Left lung (tissue), 10 donors: Measurements from ENCODE around the gene PRKCA. TPM values are rescaled to one million over a fixed set of nuclear protein-coding genes. Genes with fewer than 3 reads are reported as not detected.

Source experiments
- ATAC-seq: fragments of 200-7000 bp; cut with Tn5 transposase; one replicate; pipeline ENCODE4 v1.9.1; 2020; ENCODE audit warnings: moderate library complexity
- DNase-seq, 4 donors: peaks; one replicate each; pipeline ENCODE4 v3.0.0-alpha.2; 2013 to 2020
- H3K27ac ChIP-seq, 2 donors: fragments of 200-600 bp; sonication (generic) in 1 of 2; one replicate each; pipeline versions ENCODE4 v1.5.0 to v1.8.0; 2020 to 2021
- H3K27me3 ChIP-seq, 2 donors: fragments of 200-600 bp; sonication (generic) in 1 of 2; one replicate each; pipeline versions ENCODE4 v1.5.0 to v1.8.0; 2020 to 2021
- H3K36me3 ChIP-seq, 2 donors: fragments of 200-600 bp; sonication (generic) in 1 of 2; one replicate each; pipeline versions ENCODE4 v1.5.0 to v1.8.0; 2020 to 2021
- H3K4me1 ChIP-seq, 2 donors: fragments of 200-600 bp; one replicate each; pipeline ENCODE4 v1.8.0; 2021
- H3K4me3 ChIP-seq, 2 donors: fragments of 200-600 bp; sonication (generic) in 1 of 2; one replicate each; pipeline versions ENCODE4 v1.5.0 to v1.8.0; 2020 to 2021; ENCODE audit warnings: mild to moderate bottlenecking in 1 of 2
- H3K9me3 ChIP-seq, 2 donors: fragments of 200-600 bp; sonication (generic) in 1 of 2; one replicate each; pipeline versions ENCODE4 v1.5.0 to v1.8.0; 2020 to 2021
- intact Hi-C, 2 donors: fragments of 100-400 bp; cut with DNase I; formaldehyde crosslinking; loops; one replicate each; pipeline versions ENCODE4 v1.11.2 to v1.14.2; 2022
- polyA plus RNA-seq, 6 donors: library from polyadenylated mRNA; unstranded; fragments of 120-200 nt; gene quantifications; one replicate each; pipeline ENCODE4 v1.2.1, GENCODE V29; 2013; ENCODE audit not compliant: insufficient read length in 6 of 6
- total RNA-seq, 2 donors: library from RNA; stranded (reverse); fragmentation: NEBNext Ultra II Directional; extraction: Animal tissue kit (Norgen Biotek cat#: 25700); gene quantifications; one replicate each; pipeline ENCODE4 v1.2.1, GENCODE V29; 2021
- TF ChIP-seq, protein P1 (sequence below), 2 donors: fragments of 200-600 bp; sonication (generic) in 1 of 2; IDR thresholded peaks; one replicate each; pipeline versions ENCODE4 v1.5.0 to v1.8.0; 2021; ENCODE audit warnings: antibody characterized with exemption in 2 of 2
- donor health status: DM: no; HTN: yes; CAD: no.
- donor health status: DM: no; HTN: no; CAD: no.

The PRKCA gene
- total and polyA plus RNA-seq, 8 donors, result 16.4 to 30.4 (median 17.5) TPM

DNA sequence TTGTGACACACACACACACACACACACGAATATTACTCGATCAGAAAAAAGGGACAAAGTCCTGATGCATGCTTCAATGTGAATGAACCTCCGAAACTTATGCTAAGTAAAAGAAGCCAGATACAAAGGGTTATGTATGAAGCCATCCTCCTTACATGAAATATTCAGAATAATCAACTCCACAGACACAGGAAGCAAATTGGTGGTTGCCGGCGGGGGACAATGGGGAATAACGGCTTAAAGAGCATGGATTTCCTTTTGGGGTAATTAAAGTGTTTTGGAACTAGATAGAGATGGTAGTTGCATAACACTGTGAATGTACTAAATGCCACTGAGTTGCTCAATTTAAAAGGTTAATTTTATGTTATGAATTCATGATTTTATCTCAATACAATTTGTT is 524.4 kb downstream of the PRKCA start:
- peaks cover 7 to 46% of the 10 kb centered on the region in 2 donors for H3K27me3 ChIP-seq
- H3K4me3 ChIP-seq, result no peak overlapping the region
- TF ChIP-seq, protein P1, sequence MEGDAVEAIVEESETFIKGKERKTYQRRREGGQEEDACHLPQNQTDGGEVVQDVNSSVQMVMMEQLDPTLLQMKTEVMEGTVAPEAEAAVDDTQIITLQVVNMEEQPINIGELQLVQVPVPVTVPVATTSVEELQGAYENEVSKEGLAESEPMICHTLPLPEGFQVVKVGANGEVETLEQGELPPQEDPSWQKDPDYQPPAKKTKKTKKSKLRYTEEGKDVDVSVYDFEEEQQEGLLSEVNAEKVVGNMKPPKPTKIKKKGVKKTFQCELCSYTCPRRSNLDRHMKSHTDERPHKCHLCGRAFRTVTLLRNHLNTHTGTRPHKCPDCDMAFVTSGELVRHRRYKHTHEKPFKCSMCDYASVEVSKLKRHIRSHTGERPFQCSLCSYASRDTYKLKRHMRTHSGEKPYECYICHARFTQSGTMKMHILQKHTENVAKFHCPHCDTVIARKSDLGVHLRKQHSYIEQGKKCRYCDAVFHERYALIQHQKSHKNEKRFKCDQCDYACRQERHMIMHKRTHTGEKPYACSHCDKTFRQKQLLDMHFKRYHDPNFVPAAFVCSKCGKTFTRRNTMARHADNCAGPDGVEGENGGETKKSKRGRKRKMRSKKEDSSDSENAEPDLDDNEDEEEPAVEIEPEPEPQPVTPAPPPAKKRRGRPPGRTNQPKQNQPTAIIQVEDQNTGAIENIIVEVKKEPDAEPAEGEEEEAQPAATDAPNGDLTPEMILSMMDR (IDR thresholded peaks at IDR 0.05), result no peak
- no peaks in the 10 kb centered on the region for H3K9me3 ChIP-seq
- H3K4me1 ChIP-seq, result no peaks in the 10 kb centered on the region
- intact Hi-C loops, result no loop called here
- DNase-seq (no peak), ATAC-seq (no peak)
- no peak overlapping the region for H3K27ac ChIP-seq
- no peaks in the 10 kb centered on the region for H3K36me3 ChIP-seq

DNA sequence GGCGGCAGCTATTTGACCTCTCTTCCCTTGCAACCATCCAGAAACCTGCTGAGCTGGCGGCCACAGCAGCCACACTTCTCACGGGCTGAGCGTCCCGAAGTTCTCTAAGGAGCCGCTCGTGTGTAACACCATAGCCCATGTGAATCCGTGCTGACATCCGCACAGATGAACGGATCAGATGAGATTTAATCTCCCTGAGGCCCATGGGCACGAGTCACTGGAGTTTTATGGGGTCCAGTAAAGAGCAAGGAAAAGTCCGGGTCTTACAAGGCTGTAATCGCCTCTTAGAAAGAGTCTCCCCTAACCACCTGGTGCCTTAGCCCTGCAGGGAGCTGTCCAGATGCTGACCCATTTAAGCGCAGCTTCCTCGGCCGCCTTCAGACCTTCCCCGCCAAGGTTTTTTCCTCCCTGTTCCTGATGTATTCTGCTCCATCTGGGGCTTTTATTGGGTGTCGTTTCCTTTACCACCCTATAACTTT is 527.0 kb downstream of the PRKCA start:
- Histone ChIP-seq H3K27me3 (peaks cover 11 to 69% of the 10 kb centered on the region in 2 donors), H3K36me3 (no peaks in the 10 kb centered on the region), H3K4me1 (no peaks in the 10 kb centered on the region), H3K27ac (no peak overlapping the region), H3K9me3 (no peaks in the 10 kb centered on the region), H3K4me3 (no peak overlapping the region)
- DNase-seq (peak in 3 of 4 donors; percentile 49 to 88 (median 79)), ATAC-seq (peak; percentile 97)
- TF ChIP-seq, protein P1 (IDR thresholded peaks at IDR 0.05), result no peak
- intact Hi-C loops, result no loop called here

DNA sequence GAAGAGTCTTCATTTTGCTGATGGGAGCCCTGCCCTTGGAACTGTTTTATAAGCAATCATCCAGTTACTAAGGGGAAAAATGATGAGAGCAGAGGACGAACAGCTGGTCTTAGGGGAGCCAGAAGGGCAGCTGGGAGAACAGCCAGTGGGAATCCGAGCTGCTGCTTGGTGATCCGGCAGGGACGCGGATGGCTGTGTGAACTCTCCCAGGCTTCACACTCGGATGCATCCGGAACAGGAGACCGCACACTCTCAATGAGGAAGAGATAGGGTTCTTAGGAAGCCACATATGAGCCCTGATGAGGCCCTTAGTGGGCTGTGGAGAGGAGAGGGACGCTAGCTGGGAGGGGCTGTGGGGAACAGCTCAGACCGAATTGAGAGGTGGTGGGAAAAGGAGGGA is 527.5 kb downstream of the PRKCA start:
- H3K27ac ChIP-seq, result no peak overlapping the region
- no peak for DNase-seq
- H3K36me3 ChIP-seq, result no peaks in the 10 kb centered on the region
- H3K4me3 ChIP-seq, result no peak overlapping the region
- TF ChIP-seq, protein P1 (IDR thresholded peaks at IDR 0.05), result no peak
- intact Hi-C loops, result no loop called here
- H3K9me3 ChIP-seq, result no peaks in the 10 kb centered on the region
- no peaks in the 10 kb centered on the region for H3K4me1 ChIP-seq
- ATAC-seq, result peak; percentile 10
- peaks cover 15 to 69% of the 10 kb centered on the region in 2 donors for H3K27me3 ChIP-seq

DNA sequence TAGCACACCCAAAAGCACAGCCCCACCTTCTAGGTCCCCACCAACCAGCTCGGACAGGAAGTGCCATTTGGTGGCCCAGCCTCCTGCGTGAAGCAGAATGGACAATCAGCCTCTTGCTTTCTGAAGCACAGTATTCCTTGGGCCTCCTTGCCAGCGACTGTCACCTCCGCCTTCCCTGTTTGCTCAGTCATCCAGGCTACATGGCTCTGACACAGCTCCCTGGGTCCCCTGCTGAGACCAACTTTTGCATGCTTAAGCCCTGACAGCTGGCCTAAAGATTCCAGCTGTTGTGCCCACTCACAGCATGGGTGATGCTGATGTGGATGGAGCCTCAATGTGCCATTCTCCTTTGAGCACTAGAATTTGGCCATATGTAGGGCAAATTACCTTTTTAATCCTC is 528.0 kb downstream of the PRKCA start:
- no peak overlapping the region for H3K27ac ChIP-seq
- intact Hi-C loops, result no loop called here
- no peaks in the 10 kb centered on the region for H3K36me3 ChIP-seq
- H3K27me3 ChIP-seq, result peaks cover 21 to 71% of the 10 kb centered on the region in 2 donors
- DNase-seq (no peak), ATAC-seq (no peak)
- no peaks in the 10 kb centered on the region for H3K9me3 ChIP-seq
- no peak overlapping the region for H3K4me3 ChIP-seq
- TF ChIP-seq, protein P1 (IDR thresholded peaks at IDR 0.05), result no peak
- no peaks in the 10 kb centered on the region for H3K4me1 ChIP-seq

DNA sequence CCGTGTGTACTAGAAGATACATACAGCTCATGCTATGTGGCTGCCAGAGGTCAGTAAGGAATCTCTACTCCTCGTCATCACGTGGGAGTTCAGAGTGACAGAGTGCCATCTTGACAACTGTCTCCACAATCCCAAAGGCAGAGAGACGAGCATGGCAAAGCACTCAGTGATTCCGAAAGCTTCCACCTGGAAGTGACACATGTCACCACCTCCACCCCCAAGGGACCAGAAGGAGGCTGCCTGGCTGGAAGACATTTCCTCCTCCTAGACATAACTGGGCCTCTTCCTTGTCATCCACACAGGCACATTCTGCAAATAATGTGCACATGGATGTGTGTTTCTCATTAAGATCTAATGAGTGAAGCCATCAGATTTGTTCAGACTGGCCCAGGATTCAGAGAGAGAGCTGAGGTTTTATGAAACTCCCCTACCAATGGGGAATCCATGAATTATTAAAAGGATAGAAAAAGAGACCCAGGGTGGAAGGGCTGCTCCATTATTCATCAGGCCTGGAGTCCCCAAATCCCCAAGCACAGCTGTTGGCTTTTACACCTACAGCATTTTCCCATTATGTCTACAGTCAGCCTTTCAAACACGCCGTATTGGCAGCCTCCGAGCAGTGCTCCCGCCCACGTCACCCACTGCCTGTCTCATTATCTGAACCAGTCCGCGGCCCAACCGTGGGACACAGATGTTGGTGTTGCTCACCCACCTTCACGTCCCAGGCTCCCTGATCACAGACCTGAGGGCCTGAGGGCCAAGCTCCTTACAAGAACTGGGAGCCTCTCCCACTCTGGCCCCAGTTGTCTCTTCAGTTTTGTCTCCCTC is 529.2 kb downstream of the PRKCA start:
- no peaks in the 10 kb centered on the region for H3K36me3 ChIP-seq
- intact Hi-C loops, result no loop called here

More for the DNA sequence above, 529.2 kb downstream of the PRKCA start:
- Histone ChIP-seq H3K27ac (no peak overlapping the region), H3K4me3 (no peak overlapping the region), H3K9me3 (no peaks in the 10 kb centered on the region), H3K27me3 (peaks cover 33 to 83% of the 10 kb centered on the region in 2 donors), H3K4me1 (no peaks in the 10 kb centered on the region)
- DNase-seq, result no peak
- TF ChIP-seq, protein P1 (IDR thresholded peaks at IDR 0.05), result no peak
- ATAC-seq, result no peak
